Erythroblast (primary cell): ENCODE data around the gene WHRN.

Experiments
- GATA1 ChIP-seq: IDR thresholded peaks from 2 replicates; pipeline ENCODE4 v1.6.1; 2011; ENCODE audit warnings: low read depth, mild to moderate bottlenecking, control low read depth, low read length, moderate library complexity
- POLR2A ChIP-seq: IDR thresholded peaks from 2 replicates; pipeline ENCODE4 v1.6.1; 2011; ENCODE audit warnings: mild to moderate bottlenecking, low read length

GRCh38 chr9:114474425-114474824 is 30.8 kb downstream of the WHRN start:
- TF ChIP-seq POLR2A = no peak
- TF ChIP-seq GATA1 = no peak
